HuH-7.5 (cell line): Measurements from ENCODE around the gene NPEPL1.
"Not testable (repeated sequence)": the region's sequence is repeated elsewhere in the genome, so short reads cannot be mapped to it uniquely, and the experiment has no call there.

Experiments used
- DNase-seq: peaks from one replicate; pipeline ENCODE4 v3.0.0; 2011; ENCODE audit warnings: low spot score

The NPEPL1 gene

GRCh38 chr20:58740356-58741308 lies 48.0 kb downstream of the NPEPL1 start:
- DNase-seq, result no peak

- DNase-seq, result no peak
Measured at GRCh38 chr20:58741384-58741783, 48.8 kb downstream of the NPEPL1 start.

- DNase-seq, result no peak
Measured at GRCh38 chr20:58742668-58743566, 50.3 kb downstream of the NPEPL1 start.

- no peak for DNase-seq
Measured at GRCh38 chr20:58743929-58744534, 51.4 kb downstream of the NPEPL1 start.

- DNase-seq, result no peak
Measured at GRCh38 chr20:58744836-58745235, 52.2 kb downstream of the NPEPL1 start.

GRCh38 chr20:58745391-58745790 lies 52.8 kb downstream of the NPEPL1 start:
- no peak for DNase-seq

DNA sequence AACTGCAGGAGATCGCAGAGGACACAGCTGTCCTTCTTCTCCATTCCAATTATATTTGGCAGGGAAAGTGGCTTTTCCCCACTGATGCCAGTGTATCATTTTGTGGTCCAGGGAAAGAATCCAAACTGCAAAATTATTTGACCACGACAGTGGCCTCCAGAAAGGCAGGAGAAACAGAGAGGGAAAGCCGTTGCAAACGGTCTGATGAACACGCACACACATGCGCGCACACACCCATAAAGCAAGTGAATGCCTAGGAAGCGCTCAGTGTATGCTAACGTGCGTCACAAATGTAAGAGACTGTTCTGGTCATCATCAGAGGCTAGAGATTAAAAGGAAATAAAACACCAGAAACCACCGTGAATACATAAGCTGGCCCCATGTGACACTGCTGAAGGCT lies 54.0 kb downstream of the NPEPL1 start:
- DNase-seq, result no peak

- no peak for DNase-seq
Measured at GRCh38 chr20:58747211-58747610, 54.6 kb downstream of the NPEPL1 start.

DNA sequence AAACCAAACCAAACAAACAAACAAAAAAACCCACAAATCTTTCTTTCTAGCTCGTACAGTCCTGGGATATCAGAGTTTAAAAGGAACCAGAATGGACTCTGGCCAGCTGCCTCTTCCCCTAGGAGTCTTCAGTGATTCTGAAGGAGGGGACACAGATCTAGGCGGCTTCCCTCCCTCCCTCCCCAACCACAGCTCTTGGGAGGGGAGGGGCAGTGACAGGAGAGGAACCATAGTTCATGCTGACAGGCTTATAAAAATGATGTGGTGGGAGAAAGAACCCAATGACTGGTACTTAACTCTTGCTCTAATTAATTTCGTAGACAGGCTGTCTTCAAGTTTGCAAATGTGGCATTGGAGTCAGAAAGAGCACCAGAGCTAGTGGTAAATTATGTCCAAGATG lies 56.0 kb downstream of the NPEPL1 start:
- DNase-seq, result no peak

DNA sequence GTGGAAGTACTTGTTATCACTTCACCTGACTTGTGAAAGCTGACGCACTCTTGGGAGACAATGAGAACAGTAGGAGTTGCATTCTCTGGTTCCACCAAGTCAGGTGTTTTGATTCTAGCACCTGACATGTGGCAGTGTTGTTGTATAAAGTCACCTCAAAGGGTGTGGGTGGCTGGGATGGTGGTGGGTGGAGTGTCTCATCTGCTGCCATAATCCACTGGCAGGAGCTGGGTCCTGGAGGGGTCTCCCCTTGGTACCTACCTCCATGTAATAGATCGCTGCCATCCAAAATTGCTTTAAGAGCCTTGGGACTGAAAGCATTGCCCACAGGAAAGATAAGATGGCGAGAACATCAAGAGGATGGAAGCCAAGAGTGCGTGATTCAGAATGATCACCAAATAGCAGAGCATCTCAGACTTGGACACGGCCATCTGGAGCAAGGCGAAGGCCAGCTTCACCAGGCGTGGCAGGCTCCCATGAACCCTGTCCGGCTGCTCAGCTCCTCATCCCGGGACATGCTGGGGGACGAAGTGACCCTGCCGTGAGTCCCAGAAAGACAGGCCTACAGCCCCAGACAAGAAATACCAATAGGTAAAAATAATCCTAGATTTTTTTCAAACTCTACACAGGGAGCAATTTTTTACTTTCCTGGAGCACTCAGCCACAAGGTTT lies 56.6 kb downstream of the NPEPL1 start:
- no peak for DNase-seq

- no peak for DNase-seq
Measured at GRCh38 chr20:58749979-58750378, 57.4 kb downstream of the NPEPL1 start.

GRCh38 chr20:58750706-58751105 lies 58.1 kb downstream of the NPEPL1 start:
- DNase-seq, result not testable (repeated sequence)

- DNase-seq, result no peak
Measured at GRCh38 chr20:58751979-58752378, 59.4 kb downstream of the NPEPL1 start.

DNA sequence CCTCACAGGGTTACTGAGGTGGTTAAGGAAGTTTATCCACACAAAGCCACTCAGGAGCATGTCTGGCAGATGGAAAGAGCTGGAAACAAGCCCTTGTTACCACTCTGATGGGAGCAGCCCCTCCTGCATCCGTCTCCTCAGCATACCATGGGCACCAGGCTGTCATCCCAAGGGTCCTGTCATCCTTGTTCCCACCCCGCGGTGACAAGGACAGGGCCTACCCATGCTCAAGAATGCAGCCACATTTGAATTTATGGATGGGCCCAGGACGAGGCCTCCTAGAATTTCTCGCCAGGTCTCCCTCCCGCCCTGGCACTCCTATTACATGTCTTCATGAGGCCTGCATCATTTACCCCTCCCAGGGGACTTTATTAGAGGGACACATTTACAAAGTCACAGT lies 60.0 kb downstream of the NPEPL1 start:
- no peak for DNase-seq

DNA sequence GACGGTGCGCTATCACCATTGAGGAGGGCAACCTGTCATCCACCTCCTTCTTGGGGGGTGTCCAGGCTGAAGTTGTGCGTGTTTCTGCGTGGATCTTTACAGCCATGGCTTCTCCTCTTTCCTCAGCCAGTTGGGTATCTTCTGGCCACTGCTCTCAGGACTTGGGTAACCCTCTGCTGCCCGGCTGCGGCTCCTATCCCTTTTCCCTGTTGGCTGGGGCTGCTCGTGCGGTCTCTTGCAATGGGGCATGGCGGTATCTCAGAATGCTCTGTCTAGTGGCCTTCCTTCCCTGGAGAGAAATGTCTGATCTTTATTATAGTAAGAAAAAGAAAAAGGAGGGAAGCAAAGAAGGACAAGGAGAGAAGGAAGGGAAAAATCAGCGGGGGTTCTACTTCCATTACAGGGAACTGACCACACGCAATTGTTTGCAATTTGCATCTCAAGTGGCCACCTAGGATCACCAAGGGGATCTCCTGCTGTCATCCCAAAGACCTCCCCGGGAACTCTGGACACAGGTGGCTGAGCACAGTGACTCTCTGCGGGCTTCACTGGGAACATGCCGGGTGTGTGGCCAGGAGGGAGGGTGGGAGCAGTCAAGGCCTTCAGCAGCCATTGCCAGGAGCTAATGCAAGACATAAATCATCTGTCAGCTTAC lies 60.8 kb downstream of the NPEPL1 start:
- DNase-seq, result no peak

GRCh38 chr20:58753922-58754551 lies 61.4 kb downstream of the NPEPL1 start:
- no peak for DNase-seq

DNA sequence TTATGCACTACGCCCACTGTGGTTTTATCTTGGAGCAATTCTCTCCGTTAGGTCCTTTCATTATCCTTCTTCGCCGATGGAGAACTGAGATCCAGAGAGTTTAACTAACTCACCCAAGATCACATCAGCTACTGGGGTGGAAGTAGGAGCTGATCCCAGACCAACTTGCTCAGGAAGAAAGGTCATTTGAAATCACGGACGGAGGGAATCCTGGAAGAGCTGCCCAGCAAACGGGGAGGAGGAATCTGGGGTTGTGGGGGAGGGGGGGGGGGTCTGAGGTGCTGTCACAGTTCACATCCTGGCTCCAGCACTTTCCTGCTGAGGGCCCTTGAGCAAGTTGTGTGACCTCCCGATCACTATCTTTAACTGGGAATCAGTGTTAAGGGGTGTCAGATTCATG lies 62.0 kb downstream of the NPEPL1 start:
- DNase-seq, result no peak

GRCh38 chr20:58755062-58755697 lies 62.6 kb downstream of the NPEPL1 start:
- no peak for DNase-seq

DNA sequence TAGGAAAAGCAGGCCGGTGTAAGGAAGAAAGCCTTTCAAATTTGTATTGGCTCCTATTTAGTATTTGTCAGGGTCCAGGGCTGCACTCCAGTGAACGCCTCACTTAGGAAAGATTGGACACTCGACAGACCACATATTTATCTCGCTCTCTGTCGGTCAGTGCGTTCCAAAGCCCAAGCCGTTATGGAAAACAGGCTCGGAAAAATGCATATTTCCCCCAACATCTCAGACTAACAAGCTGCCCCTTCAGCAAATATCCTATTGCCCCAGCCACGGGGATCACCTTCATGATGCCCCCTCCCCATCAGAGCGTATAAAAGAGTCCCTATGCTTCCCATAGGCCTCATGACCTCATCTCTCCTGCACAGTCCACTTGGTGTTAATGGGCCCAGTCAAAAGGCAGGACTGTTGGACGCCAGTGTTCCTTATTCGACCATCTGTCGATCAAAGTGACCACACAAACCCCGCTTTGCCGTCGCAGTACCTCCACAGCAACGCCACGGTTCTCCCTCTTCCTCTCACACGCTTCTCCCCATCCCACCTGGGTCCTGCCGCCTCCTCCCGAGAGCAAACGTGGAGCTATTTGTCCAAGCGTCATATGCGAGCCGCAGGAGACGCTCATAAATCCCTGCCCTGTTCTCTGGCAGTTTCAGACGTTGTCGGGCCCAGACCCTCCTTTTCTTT lies 63.3 kb downstream of the NPEPL1 start:
- no peak for DNase-seq

- DNase-seq, result no peak
Measured at GRCh38 chr20:58756450-58756775, 63.8 kb downstream of the NPEPL1 start.
